H1 (cell line): ENCODE results near the gene DAAM1. TPM values are rescaled to one million over a fixed set of nuclear protein-coding genes. Genes with fewer than 3 reads are reported as not detected.

ENCODE experiments used
- CTCF ChIA-PET: fragments of 300-600 bp; sonication (Branson Sonifier 250); formaldehyde crosslinking; loops from one replicate; lab custom pipeline; 2021; ENCODE audit not compliant: partially characterized antibody; lab: Charles Lee
- POLR2A ChIA-PET: fragments of 300-600 bp; sonication (Branson Sonifier 250); formaldehyde crosslinking; loops from one replicate; lab custom pipeline; 2021; ENCODE audit warnings: inconsistent platforms; ENCODE audit not compliant: partially characterized antibody; lab: Charles Lee
- DNase-seq, 2 experiments: peaks; one replicate each; pipeline versions ENCODE4 v3.0.0 to v3.0.0-alpha.2; 2010 to 2022; ENCODE audit warnings: low spot score in 2 of 2, low read depth in 1 of 2, mixed read lengths in 1 of 2
- FAIRE-seq: peaks from 2 replicates; lab custom pipeline; 2011; peaks lifted over from hg19 to GRCh38; lab: Jason Lieb, UNC
- H2AFZ ChIP-seq: 2 replicates; pipeline ENCODE4 v1.8.1; 2012; ENCODE audit warnings: low read length, inconsistent platforms
- H2AK5ac ChIP-seq: 2 replicates; pipeline ENCODE4 v1.6.1; 2013; ENCODE audit warnings: low read depth, low read length
- H2BK120ac ChIP-seq: replicated peaks from 2 replicates; pipeline ENCODE3; 2013; ENCODE audit warnings: low read depth, low read length, inconsistent platforms
- H2BK12ac ChIP-seq: 2 replicates; pipeline ENCODE4 v1.6.1; 2013; ENCODE audit warnings: low read depth, low read length
- H2BK15ac ChIP-seq: 2 replicates; pipeline ENCODE4 v1.6.1; 2013; ENCODE audit warnings: low read length
- H2BK20ac ChIP-seq: 2 replicates; pipeline ENCODE4 v1.6.1; 2013; ENCODE audit warnings: low read length
- H2BK5ac ChIP-seq: 2 replicates; pipeline ENCODE4 v1.6.1; 2013; ENCODE audit warnings: low read depth, low read length
- H3K14ac ChIP-seq: 2 replicates; pipeline ENCODE4 v1.6.1; 2013; ENCODE audit warnings: inconsistent platforms; ENCODE audit not compliant: insufficient read length
- H3K18ac ChIP-seq: 2 replicates; pipeline ENCODE4 v1.6.1; 2013; ENCODE audit warnings: low read length; ENCODE audit errors: extremely low read depth
- H3K23ac ChIP-seq: 2 replicates; pipeline ENCODE4 v1.6.1; 2013; ENCODE audit warnings: inconsistent platforms; ENCODE audit not compliant: insufficient read length
- H3K23me2 ChIP-seq: 2 replicates; pipeline ENCODE4 v1.6.1; 2013; ENCODE audit warnings: low read depth, low read length
- H3K27ac ChIP-seq: 2 replicates; pipeline ENCODE4 v1.6.1; 2011; ENCODE audit warnings: low read depth, low read length, inconsistent platforms
- H3K27me3 ChIP-seq, 4 experiments: replicated peaks in 1 of 4; 1 replicate in 1 of 4; 2 replicates in 3 of 4; pipeline versions ENCODE4 v1.6.1 to v1.8.1; 2011 to 2013; ENCODE audit warnings: low read length in 3 of 4, mild to moderate bottlenecking in 3 of 4, inconsistent platforms in 2 of 4, mixed read lengths in 2 of 4, moderate library complexity in 1 of 4; ENCODE audit not compliant: control insufficient read depth in 3 of 4, insufficient read depth in 3 of 4; ENCODE audit errors: extremely low read depth in 1 of 4
- H3K36me3 ChIP-seq, 4 experiments: 2 replicates each; pipeline versions ENCODE4 v1.6.1 to v1.8.1; 2011 to 2013; ENCODE audit warnings: mild to moderate bottlenecking in 4 of 4, low read length in 3 of 4, moderate library complexity in 2 of 4, control low read depth in 1 of 4, inconsistent platforms in 1 of 4; ENCODE audit not compliant: insufficient read depth in 4 of 4, control insufficient read depth in 2 of 4
- H3K4ac ChIP-seq: replicated peaks from 2 replicates; pipeline ENCODE3; 2013; ENCODE audit warnings: low read length, low read depth, mixed read lengths, inconsistent platforms; ENCODE audit not compliant: insufficient read length
- H3K4me1 ChIP-seq, 4 experiments: replicated peaks in 1 of 4; 1 replicate in 1 of 4; 2 replicates in 3 of 4; pipeline versions ENCODE4 v1.6.1 to v1.8.1; 2011 to 2013; ENCODE audit warnings: low read length in 3 of 4, inconsistent platforms in 2 of 4, mixed read lengths in 1 of 4; ENCODE audit not compliant: insufficient read depth in 4 of 4, control insufficient read depth in 3 of 4
- H3K4me2 ChIP-seq, 2 experiments: 2 replicates each; pipeline versions ENCODE4 v1.6.1 to v1.8.1; 2011 to 2013; ENCODE audit warnings: low read depth in 2 of 2, low read length in 2 of 2, control low read depth in 1 of 2, inconsistent platforms in 1 of 2, mild to moderate bottlenecking in 1 of 2; ENCODE audit not compliant: insufficient read depth in 1 of 2
- H3K4me3 ChIP-seq, 4 experiments: fragments of 200-600, 300-600 bp in 1 of 4; sonication (generic), shearing (Covaris generic), sonication (Bioruptor Twin) in 1 of 4; 2 replicates each; pipeline versions ENCODE4 v1.5.1 to v1.8.1; 2011 to 2016; ENCODE audit warnings: low read length in 4 of 4, low read depth in 3 of 4, control low read depth in 2 of 4, inconsistent platforms in 2 of 4, mild to moderate bottlenecking in 2 of 4, mixed read lengths in 1 of 4, moderate library complexity in 1 of 4; ENCODE audit not compliant: insufficient read depth in 2 of 4; ENCODE audit errors: extremely low read depth in 1 of 4
- H3K56ac ChIP-seq: replicated peaks from 2 replicates; pipeline ENCODE3; 2013; ENCODE audit warnings: low read depth, mild to moderate bottlenecking, mixed read lengths, low read length, inconsistent platforms; ENCODE audit not compliant: insufficient read length
- H3K79me1 ChIP-seq: 2 replicates; pipeline ENCODE4 v1.6.1; 2013; ENCODE audit warnings: low read depth, low read length, control low read depth
- H3K79me2 ChIP-seq, 2 experiments: 2 replicates each; pipeline versions ENCODE4 v1.6.1 to v1.8.1; 2012 to 2013; ENCODE audit warnings: low read length in 2 of 2, mild to moderate bottlenecking in 2 of 2, inconsistent platforms in 1 of 2; ENCODE audit not compliant: insufficient read depth in 2 of 2, control insufficient read depth in 1 of 2
- H3K9ac ChIP-seq, 4 experiments: replicated peaks in 1 of 4; 1 replicate in 1 of 4; 2 replicates in 3 of 4; pipeline versions ENCODE4 v1.6.1 to v1.8.1; 2011 to 2013; ENCODE audit warnings: low read depth in 3 of 4, low read length in 3 of 4, control low read depth in 2 of 4, mild to moderate bottlenecking in 2 of 4, moderate library complexity in 2 of 4, inconsistent platforms in 1 of 4; ENCODE audit errors: extremely low read depth in 1 of 4
- H3K9me3 ChIP-seq, 2 experiments: 2 replicates each; pipeline versions ENCODE4 v1.6.1 to v1.8.1; 2012 to 2013; ENCODE audit warnings: mild to moderate bottlenecking in 2 of 2, moderate library complexity in 2 of 2, control low read depth in 1 of 2, inconsistent platforms in 1 of 2, low read depth in 1 of 2, low read length in 1 of 2, mixed read lengths in 1 of 2; ENCODE audit not compliant: insufficient read depth in 2 of 2
- H4K20me1 ChIP-seq, 2 experiments: replicated peaks in 1 of 2; 2 replicates each; pipeline versions ENCODE3 to v1.8.1; 2011 to 2013; ENCODE audit warnings: inconsistent platforms in 2 of 2, low read length in 2 of 2, mild to moderate bottlenecking in 1 of 2; ENCODE audit not compliant: insufficient read depth in 2 of 2, control insufficient read depth in 1 of 2
- H4K5ac ChIP-seq: 2 replicates; pipeline ENCODE4 v1.6.1; 2013; ENCODE audit warnings: low read length, low read depth, mixed read lengths, inconsistent platforms; ENCODE audit not compliant: insufficient read length
- H4K8ac ChIP-seq: 2 replicates; pipeline ENCODE4 v1.8.0; 2013; ENCODE audit warnings: mild to moderate bottlenecking, moderate library complexity, low read length, inconsistent platforms; ENCODE audit not compliant: insufficient read depth; ENCODE audit errors: extremely low read depth
- H4K91ac ChIP-seq: replicated peaks from 2 replicates; pipeline ENCODE3; 2013; ENCODE audit warnings: low read length, mixed read lengths, inconsistent platforms; ENCODE audit not compliant: insufficient read length
- CHD1 ChIP-seq: IDR thresholded peaks from 2 replicates; pipeline ENCODE4 v1.6.1; 2012; ENCODE audit warnings: low read depth, low read length, improper control_type of control experiment
- NRF1 ChIP-seq: IDR thresholded peaks from 2 replicates; pipeline ENCODE4 v1.6.1; 2011; ENCODE audit warnings: mild to moderate bottlenecking, low read depth, low read length, improper control_type of control experiment
- SP2 ChIP-seq: IDR thresholded peaks from 2 replicates; pipeline ENCODE4 v1.6.1; 2012; ENCODE audit warnings: mild to moderate bottlenecking, low read length, inconsistent platforms
- SRF ChIP-seq: IDR thresholded peaks from 2 replicates; pipeline ENCODE4 v1.6.1; 2011; ENCODE audit warnings: mild to moderate bottlenecking, low read depth, low read length, moderate library complexity
- WGBS, 2 experiments: shearing (Covaris generic) in 1 of 2; methylation state at CpG; one replicate each; pipeline versions ENCODE4 v1.1.6 to v1.1.7; 2013 to 2015; ENCODE audit warnings: low lambda C conversion rate in 2 of 2, mixed read lengths in 2 of 2, inconsistent platforms in 1 of 2, low coverage in 1 of 2, missing lambda C conversion rate in 1 of 2; ENCODE audit not compliant: insufficient replicate concordance in 2 of 2, insufficient coverage in 1 of 2, insufficient read length in 1 of 2; ENCODE audit errors: extremely low coverage in 1 of 2, missing lambda C conversion rate in 1 of 2; 5-methylcytosine and 5-hydroxymethylcytosine counted together
- polyA plus RNA-seq, 7 experiments: library from polyadenylated mRNA; depleted of rRNA in 3 of 7; stranded (reverse) in 5 of 7; unstranded in 2 of 7; fragments of >200 nt in 5 of 7; fragments of 200-250 nt in 2 of 7; gene quantifications; 1 replicate in 5 of 7; 2 replicates in 1 of 7; 4 replicates in 1 of 7; pipeline versions ENCODE4 v1.2.1 to v1.2.3, GENCODE V29; 2011 to 2013; ENCODE audit warnings: missing spikeins in 2 of 7, mixed read lengths in 2 of 7
- total RNA-seq: library from RNA; stranded (reverse); fragmentation: NEBNext Ultra II Directional; extraction: Animal tissue kit (Norgen Biotek cat#: 25700); gene quantifications from 2 replicates; pipeline ENCODE4 v1.2.1, GENCODE V29; 2021

Gene DAAM1
- total and polyA plus RNA-seq, 2 of the 8 experiments (the other 6 are each of a cell fraction or from before 2014, with no cell fraction given): 5.0 to 44.9 TPM

GRCh38 chr14:59328454-59328853, 140.0 kb downstream of the DAAM1 start:
- no peak overlapping the region for H4K5ac ChIP-seq
- H3K4me2 ChIP-seq: no peak overlapping the region
- H2BK12ac ChIP-seq: peak overlapping the region; percentile 51; the same call in 1 of the 2 replicates
- H3K36me3 ChIP-seq: peaks cover 0 to 10% (median 0%) of the 10 kb centered on the region in 4 experiments; a peak in 3 of 8 replicates
- H3K4me1 ChIP-seq: peaks cover 0 to 15% (median 6%) of the 10 kb centered on the region in 4 experiments; a peak in 3 of 7 replicates
- H2BK15ac ChIP-seq: no peak overlapping the region
- no peaks in the 10 kb centered on the region for H3K9me3 ChIP-seq
- H2BK120ac ChIP-seq: no peak overlapping the region
- no peak overlapping the region for H3K23ac ChIP-seq
- H2AFZ ChIP-seq: no peak overlapping the region
- no peak overlapping the region for H3K4me3 ChIP-seq
- H2BK20ac ChIP-seq: no peak overlapping the region
- no peak overlapping the region for H4K91ac ChIP-seq
- no peak overlapping the region for H3K9ac ChIP-seq
- no peaks in the 10 kb centered on the region for H3K79me2 ChIP-seq
- H3K14ac ChIP-seq: no peak overlapping the region
- TF ChIP-seq CHD1 (no peak), SRF (no peak), SP2 (no peak), NRF1 (no peak)
- H4K20me1 ChIP-seq: no peaks in the 10 kb centered on the region
- no peak overlapping the region for H4K8ac ChIP-seq
- POLR2A ChIA-PET: no interaction called here
- H2BK5ac ChIP-seq: no peak overlapping the region; the same call in 1 of the 2 replicates
- WGBS, 2 experiments: 77% methylated on average over 4 of the region's 4 CpGs; no CpG with 5 or more reads in 1 of the 2 experiments
- H3K23me2 ChIP-seq: no peaks in the 10 kb centered on the region
- H3K79me1 ChIP-seq: no peaks in the 10 kb centered on the region
- H3K4ac ChIP-seq: no peak overlapping the region
- H3K18ac ChIP-seq: no peak overlapping the region
- CTCF ChIA-PET: interaction anchor here (1.0 to 1.1 kb wide), 2 partner anchors 25 to 115 kb away, joined by 3 to 4 read pairs; no protein-coding TSS in a partner anchor
- no peak overlapping the region for H3K27ac ChIP-seq
- no peak for DNase-seq
- H3K56ac ChIP-seq: no peak overlapping the region
- no peak for FAIRE-seq
- no peaks in the 10 kb centered on the region for H3K27me3 ChIP-seq
- 0 out of 2 replicates have a peak overlapping the region, but pooled peaks have one; percentile 32 for H2AK5ac ChIP-seq
